Measurements from ENCODE around the gene IPO7. TPM values are rescaled to one million over a fixed set of nuclear protein-coding genes. Genes with fewer than 3 reads are reported as not detected.

IPO7 gene
- total and polyA plus RNA-seq, 4 donors: 6.4 to 47.1 (median 32.2) TPM

DNA sequence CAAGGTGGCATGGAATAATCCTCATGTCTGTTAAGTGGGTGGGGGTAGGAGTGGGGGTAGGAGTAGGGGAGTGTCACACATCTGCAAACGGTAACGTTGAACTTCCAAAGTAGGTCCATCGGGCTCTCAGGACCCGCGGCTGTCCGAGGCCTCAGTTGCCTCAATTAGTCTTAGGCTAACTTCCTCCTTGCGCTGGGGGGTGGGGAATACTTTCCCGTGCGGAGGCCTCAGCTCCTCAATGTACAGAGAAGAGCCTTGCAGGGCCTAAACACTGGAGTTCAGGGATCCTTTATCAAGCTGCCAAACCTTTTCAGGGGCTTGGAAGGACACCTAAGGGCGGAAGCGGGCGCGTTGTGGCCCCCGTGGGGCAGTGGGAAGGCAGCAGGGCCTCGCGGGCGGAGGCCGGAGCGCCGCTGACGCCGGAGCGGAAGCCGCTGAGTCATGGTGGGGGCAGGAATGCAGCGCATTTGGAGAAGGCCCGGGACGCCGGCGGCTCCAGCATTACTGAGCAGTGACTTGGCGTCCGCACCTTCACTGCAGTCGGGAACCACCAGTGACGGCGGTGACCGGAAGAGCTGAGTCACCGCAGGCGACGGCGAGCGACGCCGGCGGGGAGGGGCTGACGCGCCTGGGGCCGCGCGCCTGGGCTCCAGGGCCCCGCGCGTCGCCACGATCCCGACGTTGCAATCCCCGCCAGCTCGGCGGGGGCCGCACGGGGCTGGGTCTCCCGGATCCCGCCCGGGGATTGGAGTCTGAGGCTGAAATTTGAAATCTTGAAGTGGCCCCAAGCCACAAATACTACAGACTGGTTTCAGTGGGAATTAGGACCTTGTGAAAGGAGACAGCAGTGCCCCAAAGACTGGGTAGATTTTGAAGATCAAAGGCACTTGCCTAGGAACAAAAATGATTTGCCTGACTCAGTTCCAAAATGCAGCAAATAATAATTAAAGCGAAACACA is 20.2 kb upstream of the IPO7 start:
- Histone ChIP-seq H3K9me3 (ENCODE audit: control insufficient read depth in 4 of 4, low read length in 3 of 4) (no peaks in the 10 kb centered on the region), H3K4me1 (ENCODE audit: control insufficient read depth in 4 of 4, insufficient read depth in 4 of 4, low read length in 3 of 4) (peaks cover 0 to 10% (median 0%) of the 10 kb centered on the region in 4 donors), H3K27me3 (ENCODE audit: control insufficient read depth in 4 of 4, insufficient read depth in 4 of 4, low read length in 3 of 4) (no peaks in the 10 kb centered on the region), H3K36me3 (ENCODE audit: control insufficient read depth in 4 of 4, insufficient read depth in 3 of 4, low read depth in 1 of 4, low read length in 3 of 4) (no peaks in the 10 kb centered on the region), H3K9ac (ENCODE audit: low read depth in 1 of 2, low read length in 2 of 2) (peak overlapping the region; percentile 87 to 96), H3K4me3 (ENCODE audit: low read depth in 1 of 3, low read length in 3 of 3) (peak overlapping the region; percentile 53 to 67 (median 60)), H3K27ac (ENCODE audit: low read depth in 1 of 2, low read length in 2 of 2) (peak overlapping the region; percentile 96 to 99)
- DNase-seq (ENCODE audit: low spot score): peak; percentile 91
- 5% methylated on average over 64 of the region's 64 CpGs for WGBS
- TF ChIP-seq FOXA1 (IDR thresholded peaks at IDR 0.05): no peak
- TF ChIP-seq REST (IDR thresholded peaks at IDR 0.05): no peak
- peak in 1 of 2 donors; percentile 75 for TF ChIP-seq GABPA (IDR thresholded peaks at IDR 0.05 in 1 of 2, conservative IDR thresholded peaks at IDR 0.05 in 1 of 2)
- TF ChIP-seq RAD21 (IDR thresholded peaks at IDR 0.05): peak in 1 of 2 donors; percentile 36
- TF ChIP-seq HNF4A (conservative IDR thresholded peaks at IDR 0.05): no peak
- TF ChIP-seq, protein P1, sequence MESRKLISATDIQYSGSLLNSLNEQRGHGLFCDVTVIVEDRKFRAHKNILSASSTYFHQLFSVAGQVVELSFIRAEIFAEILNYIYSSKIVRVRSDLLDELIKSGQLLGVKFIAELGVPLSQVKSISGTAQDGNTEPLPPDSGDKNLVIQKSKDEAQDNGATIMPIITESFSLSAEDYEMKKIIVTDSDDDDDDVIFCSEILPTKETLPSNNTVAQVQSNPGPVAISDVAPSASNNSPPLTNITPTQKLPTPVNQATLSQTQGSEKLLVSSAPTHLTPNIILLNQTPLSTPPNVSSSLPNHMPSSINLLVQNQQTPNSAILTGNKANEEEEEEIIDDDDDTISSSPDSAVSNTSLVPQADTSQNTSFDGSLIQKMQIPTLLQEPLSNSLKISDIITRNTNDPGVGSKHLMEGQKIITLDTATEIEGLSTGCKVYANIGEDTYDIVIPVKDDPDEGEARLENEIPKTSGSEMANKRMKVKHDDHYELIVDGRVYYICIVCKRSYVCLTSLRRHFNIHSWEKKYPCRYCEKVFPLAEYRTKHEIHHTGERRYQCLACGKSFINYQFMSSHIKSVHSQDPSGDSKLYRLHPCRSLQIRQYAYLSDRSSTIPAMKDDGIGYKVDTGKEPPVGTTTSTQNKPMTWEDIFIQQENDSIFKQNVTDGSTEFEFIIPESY (IDR thresholded peaks at IDR 0.05): no peak
- TF ChIP-seq MAX (IDR thresholded peaks at IDR 0.05): peak; percentile 19
- TF ChIP-seq EGR1 (IDR thresholded peaks at IDR 0.05; ENCODE audit: low read depth in 2 of 2): peak in 1 of 2 donors; percentile 45
- no peak for TF ChIP-seq CTCF (IDR thresholded peaks at IDR 0.05; ENCODE audit: low read depth, low read length, missing input control)
- peak; percentile 82 for TF ChIP-seq YY1 (IDR thresholded peaks at IDR 0.05)
- TF ChIP-seq RXRA (IDR thresholded peaks at IDR 0.05): peak in 1 of 2 donors; percentile 24
- TF ChIP-seq FOXA2 (IDR thresholded peaks at IDR 0.05): no peak
- peak; percentile 61 for TF ChIP-seq SP1 (IDR thresholded peaks at IDR 0.05)
- peak; percentile 76 for TF ChIP-seq TAF1 (conservative IDR thresholded peaks at IDR 0.05)
- TF ChIP-seq NR2F2 (IDR thresholded peaks at IDR 0.05): no peak
- no peak for TF ChIP-seq HNF4G (IDR thresholded peaks at IDR 0.05)
- TF ChIP-seq, protein P2, sequence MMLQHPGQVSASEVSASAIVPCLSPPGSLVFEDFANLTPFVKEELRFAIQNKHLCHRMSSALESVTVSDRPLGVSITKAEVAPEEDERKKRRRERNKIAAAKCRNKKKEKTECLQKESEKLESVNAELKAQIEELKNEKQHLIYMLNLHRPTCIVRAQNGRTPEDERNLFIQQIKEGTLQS (IDR thresholded peaks at IDR 0.05): no peak
- TF ChIP-seq JUND (IDR thresholded peaks at IDR 0.05): peak; percentile 74 to 89
